ENCODE results near the gene FOXP1.

DNA sequence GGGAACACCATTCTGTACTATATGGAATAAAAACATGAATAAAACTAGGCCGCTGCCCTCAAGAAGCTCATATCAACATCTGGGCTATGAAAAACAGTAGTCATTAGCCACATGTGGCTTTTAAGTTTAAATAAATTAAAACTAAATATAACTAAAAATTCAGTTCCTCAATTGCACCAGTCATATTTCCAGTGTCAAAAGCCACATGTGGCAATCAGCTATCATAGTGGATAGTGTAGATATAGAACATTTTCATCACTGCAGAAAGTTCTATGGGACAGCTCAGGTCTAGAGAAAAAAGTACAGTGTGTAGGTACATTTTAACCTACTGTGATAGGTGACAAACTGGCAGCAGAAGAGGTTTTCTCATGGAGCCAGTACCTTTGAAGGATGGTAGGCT is 261.4 kb downstream of the FOXP1 start:
- TF ChIP-seq, protein P1, sequence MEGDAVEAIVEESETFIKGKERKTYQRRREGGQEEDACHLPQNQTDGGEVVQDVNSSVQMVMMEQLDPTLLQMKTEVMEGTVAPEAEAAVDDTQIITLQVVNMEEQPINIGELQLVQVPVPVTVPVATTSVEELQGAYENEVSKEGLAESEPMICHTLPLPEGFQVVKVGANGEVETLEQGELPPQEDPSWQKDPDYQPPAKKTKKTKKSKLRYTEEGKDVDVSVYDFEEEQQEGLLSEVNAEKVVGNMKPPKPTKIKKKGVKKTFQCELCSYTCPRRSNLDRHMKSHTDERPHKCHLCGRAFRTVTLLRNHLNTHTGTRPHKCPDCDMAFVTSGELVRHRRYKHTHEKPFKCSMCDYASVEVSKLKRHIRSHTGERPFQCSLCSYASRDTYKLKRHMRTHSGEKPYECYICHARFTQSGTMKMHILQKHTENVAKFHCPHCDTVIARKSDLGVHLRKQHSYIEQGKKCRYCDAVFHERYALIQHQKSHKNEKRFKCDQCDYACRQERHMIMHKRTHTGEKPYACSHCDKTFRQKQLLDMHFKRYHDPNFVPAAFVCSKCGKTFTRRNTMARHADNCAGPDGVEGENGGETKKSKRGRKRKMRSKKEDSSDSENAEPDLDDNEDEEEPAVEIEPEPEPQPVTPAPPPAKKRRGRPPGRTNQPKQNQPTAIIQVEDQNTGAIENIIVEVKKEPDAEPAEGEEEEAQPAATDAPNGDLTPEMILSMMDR (IDR thresholded peaks at IDR 0.05; ENCODE audit: low read depth, low read length) = no peak
- no peak for TF ChIP-seq EZH2phosphoT487 (IDR thresholded peaks at IDR 0.05; ENCODE audit: low read depth)

All from OCI-LY3 (cell line).